Stimulated activated naive CD8-positive, alpha-beta T cell treated with anti-CD3 and anti-CD28 coated beads, Interleukin-15, amount 100 ng/mL, for 72 hours (primary cell): ENCODE results near the gene IGF1R.
"Not testable (repeated sequence)": the region's sequence is repeated elsewhere in the genome, so short reads cannot be mapped to it uniquely, and the experiment has no call there.

Experiments used
- ATAC-seq: fragments of 150-1000 bp; cut with Tn5 transposase; 2 replicates; pipeline ENCODE4 v1.10.0; 2021; ENCODE audit warnings: mild to moderate bottlenecking, moderate library complexity
- DNase-seq, 2 donors: peaks; one replicate each; pipeline ENCODE4 v3.0.0; 2021 to 2022
- H3K27ac Mint-ChIP-seq, 2 donors: one replicate each; pipeline ENCODE4 v1.8.0; 2022; ENCODE audit warnings: mild to moderate bottlenecking in 2 of 2, mixed read lengths in 2 of 2, moderate library complexity in 2 of 2
- H3K27me3 Mint-ChIP-seq: one replicate; pipeline ENCODE4 v1.8.0; 2022; ENCODE audit warnings: mixed read lengths
- H3K4me1 Mint-ChIP-seq: one replicate; pipeline ENCODE4 v1.8.0; 2022; ENCODE audit warnings: mild to moderate bottlenecking, mixed read lengths
- H3K4me3 Mint-ChIP-seq, 2 donors: one replicate each; pipeline ENCODE4 v1.8.0; 2022; ENCODE audit warnings: mild to moderate bottlenecking in 2 of 2, mixed read lengths in 2 of 2, moderate library complexity in 1 of 2
- H3K9me3 Mint-ChIP-seq, 2 donors: one replicate each; pipeline ENCODE4 v1.8.0; 2022; ENCODE audit warnings: mixed read lengths in 2 of 2

IGF1R gene

DNA sequence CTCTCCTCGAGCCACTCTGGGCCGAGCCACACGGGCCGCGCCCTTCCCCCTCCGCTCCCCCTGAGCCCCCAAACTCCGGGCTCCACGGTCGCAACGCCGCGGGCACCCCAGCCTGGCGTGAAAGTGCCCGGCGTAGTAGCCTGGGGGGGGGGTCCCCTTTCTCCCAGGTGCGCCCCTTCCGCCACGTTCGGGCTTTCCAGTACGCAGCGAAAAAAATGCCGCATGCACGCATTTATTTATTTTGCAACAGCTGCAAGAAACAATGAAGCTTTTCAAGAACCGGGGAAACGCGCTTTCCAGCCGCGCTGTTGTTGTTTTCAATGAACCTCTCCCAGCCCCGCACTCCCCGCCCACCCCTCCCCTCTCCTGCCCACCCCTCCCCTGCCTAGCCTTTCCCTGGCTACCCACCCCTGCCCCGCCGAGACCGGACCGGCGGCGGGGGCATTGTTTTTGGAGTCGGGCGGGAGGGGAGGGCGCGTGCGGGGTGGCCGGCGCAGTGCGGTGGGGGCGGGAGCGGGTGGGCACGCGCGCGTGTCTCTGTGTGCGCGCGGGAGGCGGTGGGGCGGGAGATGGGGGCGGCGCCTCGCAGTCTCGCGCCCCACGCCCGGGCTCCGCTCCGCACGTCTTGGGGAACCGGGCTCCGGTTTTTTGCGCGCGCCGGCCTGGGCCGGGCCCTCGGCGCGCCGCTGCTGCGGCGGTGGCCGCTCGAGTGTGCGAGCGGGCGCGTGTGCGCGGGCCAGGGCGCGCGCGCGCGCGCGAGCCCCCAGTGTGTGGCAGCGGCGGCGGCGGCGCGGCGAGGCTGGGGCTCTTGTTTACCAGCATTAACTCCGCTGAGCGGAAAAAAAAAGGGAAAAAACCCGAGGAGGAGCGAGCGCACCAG lies at the start of gene IGF1R:
Gene IGF1R (plus strand): TSS at position 766 of the 880 bp plus-strand sequence. CDS start 1,043 bp downstream, outside the sequence.
- H3K27me3 Mint-ChIP-seq: no peaks in the 10 kb centered on the region
- peaks cover 34% of the 10 kb centered on the region for H3K4me1 Mint-ChIP-seq
- H3K4me3 Mint-ChIP-seq: peak within 1 kb of the TSS; percentile 83 to 96
- peak within 1 kb of the TSS; percentile 92 to 96 for H3K27ac Mint-ChIP-seq
- no peaks in the 10 kb centered on the region for H3K9me3 Mint-ChIP-seq
- ATAC-seq: peak; percentile 70
- DNase-seq: peak; percentile 90 to 94

DNA sequence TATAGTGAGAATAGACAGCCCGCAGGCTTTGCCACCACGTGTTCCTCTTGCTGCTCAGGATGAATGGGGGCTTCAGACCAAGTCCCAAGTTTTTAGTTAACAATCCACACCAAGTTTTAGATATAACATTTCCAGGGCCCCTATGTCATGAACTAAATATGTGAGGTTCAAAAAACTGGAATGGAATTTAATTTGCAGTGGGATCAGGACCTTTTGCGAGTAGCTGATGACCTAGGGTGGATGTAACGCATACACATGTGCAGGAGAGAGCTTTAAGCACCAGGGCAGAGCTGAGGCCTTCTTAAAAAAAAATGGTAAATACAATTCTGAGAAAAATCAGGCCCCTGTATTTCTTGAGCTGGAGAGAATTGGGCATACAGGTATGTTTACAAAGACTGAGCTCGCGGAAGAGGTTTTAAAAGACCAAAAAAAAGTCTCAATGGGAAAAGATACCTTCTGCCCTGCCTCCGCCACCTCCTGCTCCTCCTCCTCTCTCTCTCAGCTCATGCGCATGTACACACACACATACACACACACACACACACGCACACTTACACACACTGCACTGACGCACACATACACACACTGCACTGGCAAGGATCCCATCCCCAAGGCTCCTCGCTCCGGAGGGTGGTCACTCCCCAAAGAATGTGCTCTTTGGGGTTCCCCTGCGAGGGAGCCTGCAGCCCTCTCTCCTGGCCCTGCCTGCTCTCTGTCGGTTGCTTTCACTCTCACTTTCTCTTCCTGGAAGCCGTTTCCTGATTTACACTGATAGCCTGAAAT lies 48.2 kb upstream of the IGF1R start:
- no peaks in the 10 kb centered on the region for H3K27me3 Mint-ChIP-seq

DNA sequence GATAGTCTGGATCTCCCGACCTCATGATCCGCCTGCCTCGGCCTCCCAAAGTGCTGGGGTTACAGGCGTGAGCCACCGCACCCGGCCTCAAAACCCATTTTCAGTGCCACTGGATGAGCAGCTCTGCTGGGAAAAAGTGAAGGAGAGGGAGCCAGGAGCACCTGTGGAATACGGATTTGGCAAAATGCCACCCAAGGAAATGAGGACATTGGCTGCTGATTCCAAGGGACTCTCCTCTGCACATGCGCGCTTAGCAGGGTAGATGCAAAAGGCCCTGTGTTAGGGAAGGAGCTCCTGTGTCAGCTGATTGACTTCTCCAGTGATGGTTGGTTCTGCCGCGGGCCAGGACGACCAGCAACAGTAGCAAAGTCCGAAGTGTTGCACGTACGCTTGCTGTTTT lies 43.4 kb upstream of the IGF1R start:
- H3K4me3 Mint-ChIP-seq: no peak overlapping the region
- DNase-seq (no peak), ATAC-seq (no peak)
- no peaks in the 10 kb centered on the region for H3K27me3 Mint-ChIP-seq
- no peaks in the 10 kb centered on the region for H3K9me3 Mint-ChIP-seq
- no peak overlapping the region for H3K27ac Mint-ChIP-seq
- peaks cover 12% of the 10 kb centered on the region for H3K4me1 Mint-ChIP-seq

More for the DNA sequence above, 48.2 kb upstream of the IGF1R start:
- Mint-ChIP-seq H3K4me3 (peak overlapping the region; percentile 86 to 98), H3K4me1 (peaks cover 20% of the 10 kb centered on the region), H3K27ac (peak overlapping the region; percentile 91 to 96), H3K9me3 (no peaks in the 10 kb centered on the region)
- ATAC-seq (peak; percentile 89), DNase-seq (peak; percentile 39 to 48)

DNA sequence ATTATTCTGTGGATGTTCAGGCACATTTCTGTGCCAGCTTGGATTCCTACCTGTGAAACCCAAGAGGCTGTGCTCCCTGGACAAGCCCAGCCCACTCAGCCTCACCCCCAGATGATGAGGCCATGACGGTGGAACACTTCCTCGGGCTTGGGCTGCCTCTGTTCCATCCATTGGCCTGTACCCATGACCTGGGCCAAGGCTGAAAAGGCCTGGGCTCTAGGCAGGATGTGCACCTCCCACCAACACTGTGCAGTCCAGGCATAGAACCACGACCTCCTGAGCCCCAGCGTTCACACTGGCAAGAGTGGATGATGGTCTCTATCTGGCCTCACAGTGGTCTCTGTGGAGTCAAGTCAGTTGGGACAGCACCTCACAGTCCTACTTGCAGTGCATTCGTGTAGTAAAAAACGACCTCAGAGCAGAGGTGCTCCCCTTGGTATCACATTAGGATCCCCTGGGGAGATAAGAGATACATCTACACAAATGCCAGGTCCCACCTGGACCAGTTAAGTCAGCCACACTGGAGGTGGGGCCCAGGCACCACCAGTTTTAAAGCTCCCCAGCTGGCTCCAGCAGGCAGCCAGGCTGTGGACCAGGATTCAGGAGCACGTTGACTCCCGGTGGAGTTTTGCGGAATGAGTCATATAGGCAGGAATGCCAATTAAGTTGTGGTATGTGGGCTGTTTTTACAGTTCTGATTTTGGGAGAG lies 39.0 kb upstream of the IGF1R start:
- ATAC-seq: no peak
- no peak overlapping the region for H3K4me3 Mint-ChIP-seq
- no peak overlapping the region for H3K27ac Mint-ChIP-seq
- H3K9me3 Mint-ChIP-seq: no peaks in the 10 kb centered on the region
- H3K27me3 Mint-ChIP-seq: no peaks in the 10 kb centered on the region
- peaks cover 14% of the 10 kb centered on the region for H3K4me1 Mint-ChIP-seq
- no peak for DNase-seq

DNA sequence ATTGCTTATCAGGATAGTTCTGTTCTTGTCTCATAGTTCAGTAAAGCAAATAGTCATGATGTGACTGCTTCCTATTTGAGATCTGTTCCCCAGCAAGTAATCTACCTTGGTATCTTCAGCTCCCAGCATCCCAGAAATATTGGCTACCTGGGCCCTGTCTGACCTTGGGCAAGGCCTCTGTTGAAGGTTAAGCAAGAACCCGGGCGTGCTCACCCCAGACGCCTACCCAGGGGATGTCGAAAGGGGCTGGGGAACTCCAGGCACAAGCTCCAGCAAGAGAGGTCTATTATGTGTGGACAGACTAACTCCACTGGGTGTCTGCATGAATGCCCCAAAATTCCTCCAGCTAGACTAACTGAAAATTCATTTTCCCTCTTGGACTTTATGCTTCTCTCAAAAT lies 37.3 kb upstream of the IGF1R start:
- H3K4me1 Mint-ChIP-seq: peaks cover 11% of the 10 kb centered on the region

DNA sequence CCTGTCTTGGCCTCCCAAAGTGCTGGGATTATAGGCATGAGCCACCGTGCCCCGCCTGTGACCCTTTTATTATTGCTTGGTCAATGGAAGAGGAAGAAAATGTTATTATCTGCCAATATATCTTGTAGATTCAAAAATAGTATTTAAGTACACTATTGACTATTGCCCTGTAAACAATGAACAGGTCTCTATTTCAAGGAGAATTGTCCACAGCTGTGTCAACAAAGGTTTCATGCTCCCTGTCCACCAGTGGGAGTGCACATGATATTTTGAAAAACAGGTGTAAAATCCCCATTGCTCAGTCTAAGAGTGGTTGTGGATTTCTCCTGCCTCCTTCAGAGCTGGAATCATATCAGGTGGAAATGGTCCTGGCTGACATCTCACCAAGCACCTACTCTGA lies 36.5 kb upstream of the IGF1R start:
- H3K27ac Mint-ChIP-seq: no peak overlapping the region
- no peak for ATAC-seq
- DNase-seq: no peak
- H3K9me3 Mint-ChIP-seq: no peaks in the 10 kb centered on the region
- H3K4me1 Mint-ChIP-seq: peaks cover 11% of the 10 kb centered on the region
- H3K4me3 Mint-ChIP-seq: no peak overlapping the region
- H3K27me3 Mint-ChIP-seq: peaks cover 8% of the 10 kb centered on the region

More for the DNA sequence above, 37.3 kb upstream of the IGF1R start:
- H3K27me3 Mint-ChIP-seq: peaks cover 2% of the 10 kb centered on the region
- no peak for ATAC-seq
- no peaks in the 10 kb centered on the region for H3K9me3 Mint-ChIP-seq
- no peak overlapping the region for H3K4me3 Mint-ChIP-seq
- H3K27ac Mint-ChIP-seq: peak overlapping the region in 1 of 2 donors; percentile 78
- no peak for DNase-seq

DNA sequence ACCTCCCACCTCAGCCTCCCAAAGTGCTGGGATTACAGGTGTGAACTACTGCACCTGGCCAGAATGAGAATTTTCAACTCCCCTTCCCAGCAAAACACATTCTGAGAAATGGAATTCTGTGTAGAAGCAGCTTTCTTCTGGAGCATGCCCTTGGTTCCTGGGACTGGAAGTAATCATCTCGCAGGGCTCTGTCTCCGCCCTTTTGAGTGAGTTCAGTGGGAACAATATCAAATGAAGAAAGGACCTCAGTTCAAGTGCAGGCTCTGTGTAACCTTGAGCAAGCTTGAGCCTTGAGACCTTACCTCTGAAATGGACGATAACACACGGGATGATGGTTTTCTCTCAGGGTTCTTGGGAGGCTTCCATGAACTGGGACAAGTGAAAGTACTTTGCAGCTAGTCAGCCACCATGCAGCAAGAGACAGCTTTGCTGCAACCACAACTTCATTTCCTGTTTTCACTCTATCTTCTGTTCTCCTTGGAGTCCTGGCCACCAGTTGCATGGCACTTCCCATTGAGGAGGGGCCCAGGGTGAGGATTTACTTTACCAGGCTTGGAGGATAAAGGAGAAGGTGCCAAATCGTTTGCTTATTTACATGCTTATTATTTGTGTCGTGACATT lies 35.7 kb upstream of the IGF1R start:
- Mint-ChIP-seq H3K27ac (no peak overlapping the region), H3K9me3 (no peaks in the 10 kb centered on the region), H3K4me3 (peak overlapping the region in 1 of 2 donors; percentile 15), H3K27me3 (peaks cover 8% of the 10 kb centered on the region), H3K4me1 (peaks cover 11% of the 10 kb centered on the region)
- no peak for DNase-seq
- ATAC-seq: no peak

DNA sequence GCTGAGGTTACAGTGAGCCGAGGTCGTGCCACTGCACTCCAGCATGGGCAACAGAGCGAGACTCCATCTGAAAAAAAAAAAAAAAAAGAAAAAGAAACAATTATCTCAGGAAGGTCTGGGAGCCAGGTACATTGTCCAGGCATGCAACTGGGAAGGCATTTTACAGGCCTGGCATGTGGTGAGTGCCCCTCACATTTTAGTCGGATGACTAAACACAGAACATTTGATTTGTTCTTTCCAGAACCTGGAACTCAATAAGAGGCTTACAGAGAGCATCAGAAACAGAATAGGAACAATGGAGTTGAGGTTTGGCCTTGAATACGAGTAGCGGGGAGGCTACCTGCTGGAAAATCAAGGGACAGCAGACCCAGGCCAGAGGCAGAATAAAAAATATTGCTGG lies 33.7 kb upstream of the IGF1R start:
- ATAC-seq (no peak), DNase-seq (no peak)
- H3K4me1 Mint-ChIP-seq: peaks cover 11% of the 10 kb centered on the region
- H3K9me3 Mint-ChIP-seq: no peaks in the 10 kb centered on the region
- no peak overlapping the region for H3K27ac Mint-ChIP-seq
- H3K27me3 Mint-ChIP-seq: peaks cover 17% of the 10 kb centered on the region
- no peak overlapping the region for H3K4me3 Mint-ChIP-seq

DNA sequence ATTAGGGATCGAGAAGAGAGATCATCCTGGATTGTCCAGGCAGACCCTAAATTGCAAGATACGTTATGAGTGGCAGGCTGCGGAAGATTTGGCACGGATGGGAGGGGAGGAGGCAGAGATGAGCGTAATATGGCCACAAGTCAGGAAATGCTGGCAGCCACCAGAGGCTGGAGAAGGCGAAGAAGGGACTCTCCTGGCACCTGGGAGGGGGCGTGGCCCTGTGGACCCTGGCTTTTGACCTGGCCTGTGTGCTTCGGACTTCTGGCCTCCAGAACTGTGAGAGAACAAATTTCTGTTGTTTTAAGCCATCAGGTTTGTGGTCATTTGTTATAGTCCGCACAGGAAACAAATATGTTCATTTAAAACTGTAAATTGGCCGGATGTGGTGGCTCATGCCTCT lies 31.9 kb upstream of the IGF1R start:
- no peak overlapping the region for H3K27ac Mint-ChIP-seq
- ATAC-seq (no peak), DNase-seq (no peak)
- peaks cover 11% of the 10 kb centered on the region for H3K4me1 Mint-ChIP-seq
- H3K4me3 Mint-ChIP-seq: no peak overlapping the region
- H3K9me3 Mint-ChIP-seq: no peaks in the 10 kb centered on the region
- peaks cover 34% of the 10 kb centered on the region for H3K27me3 Mint-ChIP-seq

DNA sequence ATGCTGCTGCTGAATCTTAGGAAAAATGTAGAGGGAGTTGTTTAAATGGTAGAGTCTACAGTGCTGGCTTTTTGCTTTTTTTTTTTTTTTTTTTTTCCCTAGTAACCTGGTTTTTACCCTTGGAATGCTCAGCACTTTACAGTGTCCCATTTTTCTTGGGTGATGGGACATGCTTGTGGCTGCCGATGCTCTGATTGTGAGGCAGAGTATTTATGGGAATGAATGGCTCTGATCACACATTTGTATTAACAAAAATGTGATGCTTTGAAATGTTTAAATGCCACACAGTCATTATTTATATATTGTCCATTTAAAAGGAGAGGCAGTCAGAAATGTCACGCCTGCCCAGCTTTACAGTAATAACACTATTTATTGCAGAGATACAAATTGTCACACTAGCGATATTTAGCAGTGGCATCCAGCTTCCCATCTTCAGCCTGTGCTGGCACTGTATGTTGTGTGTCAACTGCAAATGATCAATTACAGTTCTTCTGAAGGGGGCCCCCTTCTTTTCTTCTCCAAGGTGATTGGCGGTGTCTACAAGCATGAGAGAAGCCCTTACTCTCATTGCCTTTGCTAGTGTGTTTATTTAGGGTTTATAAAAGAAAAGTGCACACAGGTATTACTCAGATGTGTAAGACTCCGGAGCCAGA lies 30.9 kb upstream of the IGF1R start:
- no peak overlapping the region for H3K4me3 Mint-ChIP-seq
- no peak for ATAC-seq
- peaks cover 9% of the 10 kb centered on the region for H3K4me1 Mint-ChIP-seq
- no peak for DNase-seq
- no peak overlapping the region for H3K27ac Mint-ChIP-seq
- peaks cover 39% of the 10 kb centered on the region for H3K27me3 Mint-ChIP-seq
- no peaks in the 10 kb centered on the region for H3K9me3 Mint-ChIP-seq

DNA sequence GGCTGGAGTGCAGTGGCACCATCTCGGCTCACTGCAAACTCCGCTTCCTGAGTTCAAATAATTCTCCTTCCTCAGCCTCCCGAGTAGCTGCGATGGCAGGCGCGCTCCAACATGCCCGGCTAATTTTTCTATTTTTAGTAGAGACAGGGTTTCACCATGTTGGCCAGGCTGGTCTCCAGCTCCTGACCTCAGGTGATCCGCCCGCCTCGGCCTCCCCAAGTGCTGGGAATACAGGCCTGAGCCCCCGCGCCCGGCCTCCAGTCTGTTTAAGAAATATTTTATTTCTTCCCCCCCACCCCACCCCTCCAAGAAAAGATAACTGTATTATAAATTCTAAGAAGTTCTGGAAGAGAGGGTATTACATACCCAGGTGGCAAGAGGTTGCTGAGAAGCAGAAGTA lies 29.8 kb upstream of the IGF1R start:
- not testable (repeated sequence) for H3K27ac Mint-ChIP-seq, H3K9me3 Mint-ChIP-seq, H3K4me1 Mint-ChIP-seq, DNase-seq, ATAC-seq, H3K4me3 Mint-ChIP-seq
- H3K27me3 Mint-ChIP-seq: peaks cover 39% of the 10 kb centered on the region

DNA sequence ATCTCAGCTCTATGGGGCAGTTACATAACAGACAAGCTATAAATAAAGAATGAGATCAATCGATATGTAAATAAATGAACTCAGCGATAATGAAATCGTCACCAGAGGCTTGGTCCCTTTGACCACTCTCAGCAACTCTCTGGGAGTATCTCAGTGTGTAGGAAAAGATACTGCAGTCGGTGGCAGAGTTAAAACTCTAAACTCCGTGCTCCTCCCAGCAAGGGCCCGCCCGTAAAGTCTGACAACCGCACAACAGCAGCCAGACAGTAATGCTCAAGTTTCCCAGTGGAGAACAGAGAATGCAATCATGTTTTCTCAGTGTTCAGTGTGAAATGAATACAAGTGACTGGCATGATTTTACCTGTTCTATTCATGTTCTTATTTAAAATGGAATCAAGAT lies 28.3 kb upstream of the IGF1R start:
- peak overlapping the region in 1 of 2 donors; percentile 66 for H3K27ac Mint-ChIP-seq
- ATAC-seq: no peak
- H3K9me3 Mint-ChIP-seq: no peaks in the 10 kb centered on the region
- DNase-seq: no peak
- H3K27me3 Mint-ChIP-seq: peaks cover 39% of the 10 kb centered on the region
- H3K4me1 Mint-ChIP-seq: no peaks in the 10 kb centered on the region
- no peak overlapping the region for H3K4me3 Mint-ChIP-seq

DNA sequence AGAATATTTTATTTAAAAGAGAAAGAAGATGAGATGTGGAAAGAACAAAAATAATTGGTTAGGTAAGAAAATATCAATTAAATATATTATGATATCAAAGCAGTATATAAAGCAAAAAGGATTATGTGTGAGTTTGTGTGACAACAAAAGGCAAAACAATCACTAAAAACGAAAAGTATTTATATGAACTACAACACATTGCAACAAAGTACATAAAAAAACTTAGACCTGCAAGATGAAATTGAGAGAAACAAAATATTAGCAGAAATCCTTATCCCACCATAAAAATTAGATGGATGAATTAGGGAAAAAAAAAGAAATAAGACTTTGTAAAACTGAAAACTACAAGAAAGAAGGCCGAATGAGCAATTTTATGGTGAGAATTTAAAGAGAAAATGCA lies 27.3 kb upstream of the IGF1R start:
- Mint-ChIP-seq H3K4me1 (no peaks in the 10 kb centered on the region), H3K4me3 (no peak overlapping the region), H3K27ac (no peak overlapping the region), H3K9me3 (no peaks in the 10 kb centered on the region), H3K27me3 (peaks cover 37% of the 10 kb centered on the region)
- DNase-seq: no peak
- ATAC-seq: no peak

DNA sequence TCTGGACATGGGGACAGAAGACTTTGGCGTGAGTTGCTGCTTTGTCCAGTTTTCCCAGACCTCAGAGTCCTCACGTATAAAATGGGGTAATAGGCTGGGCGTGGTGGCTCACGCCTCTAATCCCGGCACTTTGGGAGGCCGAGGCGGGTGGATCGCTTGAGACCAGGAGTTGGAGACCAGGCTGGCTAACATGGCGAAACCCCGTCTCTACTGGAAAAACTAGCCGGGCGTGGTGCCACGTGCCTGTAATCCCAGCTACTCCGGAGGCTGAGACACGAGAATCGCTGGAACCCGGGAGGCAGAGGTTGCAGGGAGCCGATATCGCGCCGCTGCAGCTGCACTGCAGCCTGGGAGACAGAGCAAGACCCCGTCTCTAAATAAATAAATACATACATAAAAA lies 22.7 kb upstream of the IGF1R start:
- DNase-seq: no peak
- Mint-ChIP-seq H3K9me3 (no peaks in the 10 kb centered on the region), H3K4me1 (no peaks in the 10 kb centered on the region), H3K27ac (no peak overlapping the region), H3K4me3 (no peak overlapping the region), H3K27me3 (peaks cover 13% of the 10 kb centered on the region)
- no peak for ATAC-seq

DNA sequence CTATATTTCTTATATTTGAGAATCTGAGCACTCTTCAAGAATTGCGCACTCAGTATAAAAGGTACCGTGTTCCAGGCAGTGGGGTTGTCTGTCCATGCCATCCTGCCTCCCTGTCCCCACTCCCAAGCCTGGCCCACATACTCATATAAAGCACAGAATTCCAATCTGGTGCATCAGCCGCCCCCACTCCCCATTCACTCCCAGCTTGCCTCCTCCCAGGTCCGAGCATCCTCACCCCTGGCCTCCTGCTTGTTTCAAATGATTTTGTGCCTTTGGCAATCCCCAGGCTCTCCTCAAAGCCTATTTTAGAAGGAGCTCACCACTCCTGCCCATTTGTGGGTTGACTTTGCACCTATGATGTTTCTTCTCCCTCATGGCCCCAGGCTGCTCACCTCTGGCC lies 22.2 kb upstream of the IGF1R start:
- Mint-ChIP-seq H3K4me1 (no peaks in the 10 kb centered on the region), H3K9me3 (no peaks in the 10 kb centered on the region), H3K27ac (no peak overlapping the region), H3K4me3 (no peak overlapping the region), H3K27me3 (peaks cover 8% of the 10 kb centered on the region)
- ATAC-seq: no peak
- no peak for DNase-seq
